ENCODE data around the gene OSTM1. TPM values are rescaled to one million over a fixed set of nuclear protein-coding genes. Genes with fewer than 3 reads are reported as not detected.
"Not testable (repeated sequence)": the region's sequence is repeated elsewhere in the genome, so short reads cannot be mapped to it uniquely, and the experiment has no call there.

OSTM1 gene
- total RNA-seq, 1 experiment from 2014 or later: 20.9 TPM

DNA sequence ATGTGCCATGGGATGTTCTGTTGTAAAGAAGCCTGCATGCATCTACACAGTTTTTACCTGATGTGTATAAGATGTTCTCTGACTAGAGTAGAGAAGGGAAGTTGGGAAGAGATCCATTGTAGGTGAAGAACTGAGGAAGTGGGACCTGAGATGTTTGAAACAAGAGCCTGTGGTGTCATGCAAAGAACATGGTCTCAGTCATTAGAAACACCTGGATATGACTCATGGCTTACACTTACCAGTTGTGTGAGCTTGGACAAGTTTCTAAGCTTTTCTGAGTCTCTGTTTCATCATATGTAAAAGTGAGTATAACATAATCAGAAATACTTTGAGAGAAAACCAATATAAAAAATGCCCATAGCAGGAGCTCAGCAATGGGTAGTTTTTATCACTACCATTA is 64.6 kb downstream of the OSTM1 start:
- H2BK15ac ChIP-seq (ENCODE audit: low read depth, low read length): no peak overlapping the region
- H4K91ac ChIP-seq (ENCODE audit: insufficient read length, low read depth, low read length): no peak overlapping the region
- H3K4me2 ChIP-seq (ENCODE audit: insufficient read depth, insufficient read length, low read length): no peak overlapping the region
- no peak overlapping the region for H3K23ac ChIP-seq (ENCODE audit: insufficient read length, low read depth, low read length)
- H4K5ac ChIP-seq (ENCODE audit: insufficient read length, low read depth, low read length): no peak overlapping the region
- no peak overlapping the region for H3T11ph ChIP-seq (ENCODE audit: low read length)
- no peak overlapping the region for H2AK5ac ChIP-seq (ENCODE audit: insufficient read length, low read length)
- no peak overlapping the region for H2BK5ac ChIP-seq (ENCODE audit: insufficient read length, low read length)
- H3K27me3 ChIP-seq (ENCODE audit: insufficient read depth, low read length): no peaks in the 10 kb centered on the region
- no peaks in the 10 kb centered on the region for H4K20me1 ChIP-seq (ENCODE audit: control insufficient read depth, insufficient read depth, insufficient read length)
- no peak overlapping the region for H2BK120ac ChIP-seq (ENCODE audit: low read depth, low read length, poor library complexity, severe bottlenecking)
- no peak overlapping the region for H2BK12ac ChIP-seq (ENCODE audit: insufficient read length, low read depth, low read length)
- peaks cover 2% of the 10 kb centered on the region for H3K27me3 Mint-ChIP-seq (ENCODE audit: low read depth)
- H3K9me3 ChIP-seq (ENCODE audit: control insufficient read depth, low read depth, low read length): peaks cover 10% of the 10 kb centered on the region
- H4K8ac ChIP-seq (replicated peaks; ENCODE audit: insufficient read length, low read depth, low read length): no peak overlapping the region
- DNase-seq: no peak
- no peaks in the 10 kb centered on the region for H3K79me1 ChIP-seq (ENCODE audit: insufficient read depth, low read depth, low read length, poor library complexity, severe bottlenecking)
- no peaks in the 10 kb centered on the region for H3K79me2 ChIP-seq (ENCODE audit: insufficient read depth, low read length)
- H3K4me1 ChIP-seq (ENCODE audit: insufficient read depth, low read length): no peaks in the 10 kb centered on the region
- no peak overlapping the region for H3K18ac ChIP-seq (ENCODE audit: insufficient read length, low read depth, low read length)
- no peak overlapping the region for H3K14ac ChIP-seq (ENCODE audit: insufficient read depth, low read length)
- no peaks in the 10 kb centered on the region for H3K23me2 ChIP-seq (ENCODE audit: insufficient read length, low read depth, low read length, poor library complexity, severe bottlenecking)
- no peak overlapping the region for H2AFZ ChIP-seq (ENCODE audit: low read length)
- H3K4ac ChIP-seq (ENCODE audit: low read depth, low read length): no peak overlapping the region
- H3K27ac Mint-ChIP-seq: no peak overlapping the region
- H3K36me3 Mint-ChIP-seq (ENCODE audit: insufficient read depth in 1 of 3, low read depth in 3 of 3): peaks cover 15 to 31% (median 24%) of the 10 kb centered on the region in 3 experiments
- H3K27ac ChIP-seq (ENCODE audit: insufficient read length, low read depth, low read length): no peak overlapping the region
- H3K4me1 Mint-ChIP-seq: no peaks in the 10 kb centered on the region
- TF ChIP-seq, protein P1, sequence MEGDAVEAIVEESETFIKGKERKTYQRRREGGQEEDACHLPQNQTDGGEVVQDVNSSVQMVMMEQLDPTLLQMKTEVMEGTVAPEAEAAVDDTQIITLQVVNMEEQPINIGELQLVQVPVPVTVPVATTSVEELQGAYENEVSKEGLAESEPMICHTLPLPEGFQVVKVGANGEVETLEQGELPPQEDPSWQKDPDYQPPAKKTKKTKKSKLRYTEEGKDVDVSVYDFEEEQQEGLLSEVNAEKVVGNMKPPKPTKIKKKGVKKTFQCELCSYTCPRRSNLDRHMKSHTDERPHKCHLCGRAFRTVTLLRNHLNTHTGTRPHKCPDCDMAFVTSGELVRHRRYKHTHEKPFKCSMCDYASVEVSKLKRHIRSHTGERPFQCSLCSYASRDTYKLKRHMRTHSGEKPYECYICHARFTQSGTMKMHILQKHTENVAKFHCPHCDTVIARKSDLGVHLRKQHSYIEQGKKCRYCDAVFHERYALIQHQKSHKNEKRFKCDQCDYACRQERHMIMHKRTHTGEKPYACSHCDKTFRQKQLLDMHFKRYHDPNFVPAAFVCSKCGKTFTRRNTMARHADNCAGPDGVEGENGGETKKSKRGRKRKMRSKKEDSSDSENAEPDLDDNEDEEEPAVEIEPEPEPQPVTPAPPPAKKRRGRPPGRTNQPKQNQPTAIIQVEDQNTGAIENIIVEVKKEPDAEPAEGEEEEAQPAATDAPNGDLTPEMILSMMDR (conservative IDR thresholded peaks at IDR 0.05): no peak
- H2BK20ac ChIP-seq (ENCODE audit: low read depth, low read length, poor library complexity, severe bottlenecking): no peak overlapping the region
- no peak overlapping the region for H3K4me3 Mint-ChIP-seq
- no peak overlapping the region for H3K9ac ChIP-seq (ENCODE audit: extremely low read depth, insufficient read length, low read length)
- H3K56ac ChIP-seq (ENCODE audit: insufficient read length, low read depth, low read length): no peak overlapping the region
- peaks cover 30 to 40% of the 10 kb centered on the region in 2 experiments for H3K9me3 Mint-ChIP-seq

DNA sequence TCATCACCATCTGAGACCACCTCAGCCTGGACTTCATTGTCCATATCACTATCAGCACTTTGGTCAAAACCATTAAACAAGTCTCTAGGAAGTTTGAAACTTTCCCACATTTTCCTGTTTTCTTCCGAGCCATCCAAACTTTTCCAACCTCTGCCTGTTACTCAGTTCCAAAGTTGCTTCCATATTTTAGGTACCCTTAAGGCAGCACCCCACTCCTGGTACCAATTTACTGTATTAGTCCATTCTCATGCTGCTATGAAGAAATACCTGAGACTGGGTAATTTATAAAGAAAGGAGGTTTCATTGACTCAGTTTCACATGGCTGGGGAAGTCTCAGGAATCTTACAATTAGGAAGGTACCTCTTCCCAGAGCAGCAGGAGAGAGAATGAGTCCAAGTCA is 65.3 kb downstream of the OSTM1 start:
- H3K27me3 ChIP-seq (ENCODE audit: insufficient read depth, low read length); H2BK5ac ChIP-seq (ENCODE audit: insufficient read length, low read length); H3K9ac ChIP-seq (ENCODE audit: extremely low read depth, insufficient read length, low read length); H2BK12ac ChIP-seq (ENCODE audit: insufficient read length, low read depth, low read length); H3K4me1 ChIP-seq (ENCODE audit: insufficient read depth, low read length); H3K4me2 ChIP-seq (ENCODE audit: insufficient read depth, insufficient read length, low read length); H3K79me2 ChIP-seq (ENCODE audit: insufficient read depth, low read length); H2AK5ac ChIP-seq (ENCODE audit: insufficient read length, low read length); DNase-seq; H3K4me1 Mint-ChIP-seq; H2BK120ac ChIP-seq (ENCODE audit: low read depth, low read length, poor library complexity, severe bottlenecking); H2BK15ac ChIP-seq (ENCODE audit: low read depth, low read length); H3K4ac ChIP-seq (ENCODE audit: low read depth, low read length); H2AFZ ChIP-seq (ENCODE audit: low read length); H4K20me1 ChIP-seq (ENCODE audit: control insufficient read depth, insufficient read depth, insufficient read length); H3K27ac Mint-ChIP-seq; H3K27me3 Mint-ChIP-seq (ENCODE audit: low read depth); H3K79me1 ChIP-seq (ENCODE audit: insufficient read depth, low read depth, low read length, poor library complexity, severe bottlenecking); H3K4me3 Mint-ChIP-seq; H3K23me2 ChIP-seq (ENCODE audit: insufficient read length, low read depth, low read length, poor library complexity, severe bottlenecking); H3K14ac ChIP-seq (ENCODE audit: insufficient read depth, low read length); H4K8ac ChIP-seq (replicated peaks; ENCODE audit: insufficient read length, low read depth, low read length); H3T11ph ChIP-seq (ENCODE audit: low read length); H2BK20ac ChIP-seq (ENCODE audit: low read depth, low read length, poor library complexity, severe bottlenecking); H3K23ac ChIP-seq (ENCODE audit: insufficient read length, low read depth, low read length); H4K91ac ChIP-seq (ENCODE audit: insufficient read length, low read depth, low read length); H3K27ac ChIP-seq (ENCODE audit: insufficient read length, low read depth, low read length); H3K56ac ChIP-seq (ENCODE audit: insufficient read length, low read depth, low read length); H3K18ac ChIP-seq (ENCODE audit: insufficient read length, low read depth, low read length); H4K5ac ChIP-seq (ENCODE audit: insufficient read length, low read depth, low read length); H3K9me3 ChIP-seq (ENCODE audit: control insufficient read depth, low read depth, low read length): not testable (repeated sequence)
- Mint-ChIP-seq H3K9me3 (peaks cover 24 to 34% of the 10 kb centered on the region in 2 experiments), H3K36me3 (ENCODE audit: insufficient read depth in 1 of 3, low read depth in 3 of 3) (peaks cover 12 to 25% (median 18%) of the 10 kb centered on the region in 3 experiments)
- WGBS (ENCODE audit: extremely low coverage, insufficient read length, low lambda C conversion rate): no CpG with 5 or more reads among the region's 1 CpG

Measured in H9 (cell line).